Loucy (cell line): ENCODE measurements around the gene CNKSR1.
A peak's percentile ranks its signal among the peaks of the same experiment; 100 is the strongest.

ENCODE experiments used
- H2AFZ ChIP-seq: fragments of 200-600 bp; sonication (generic); 2 replicates; pipeline ENCODE4 v1.6.0; 2016; ENCODE audit warnings: antibody characterized with exemption, mild to moderate bottlenecking, low read length, moderate library complexity
- H3F3A ChIP-seq: fragments of 200-600 bp; 2 replicates; pipeline ENCODE4 v1.6.0; 2016; ENCODE audit warnings: antibody characterized with exemption, low read depth, mild to moderate bottlenecking
- H3K27me3 ChIP-seq: fragments of 200-600 bp; sonication (generic); 2 replicates; pipeline ENCODE4 v1.6.1; 2014; ENCODE audit warnings: low read length, mild to moderate bottlenecking; ENCODE audit not compliant: insufficient read depth, poor library complexity, severe bottlenecking
- H3K36me3 ChIP-seq: fragments of 200-600 bp; sonication (generic); 2 replicates; pipeline ENCODE4 v1.6.1; 2016; ENCODE audit warnings: low read length; ENCODE audit not compliant: insufficient read depth
- H3K4me1 ChIP-seq: fragments of 200-600 bp; sonication (generic); 2 replicates; pipeline ENCODE4 v1.5.1; 2014; ENCODE audit warnings: low read length, mild to moderate bottlenecking; ENCODE audit not compliant: insufficient read depth, poor library complexity, severe bottlenecking
- H3K4me2 ChIP-seq: fragments of 200-600 bp; sonication (generic); 2 replicates; pipeline ENCODE4 v1.6.0; 2014; ENCODE audit warnings: antibody characterized with exemption, low read length, low read depth, mild to moderate bottlenecking; ENCODE audit not compliant: poor library complexity, severe bottlenecking
- H3K4me3 ChIP-seq: fragments of 200-600 bp; sonication (generic); 2 replicates; pipeline ENCODE4 v1.5.1; 2014; ENCODE audit warnings: low read length, mild to moderate bottlenecking, mixed read lengths; ENCODE audit not compliant: poor library complexity, severe bottlenecking
- H3K79me2 ChIP-seq: fragments of 200-600 bp; sonication (generic); 2 replicates; pipeline ENCODE4 v1.6.1; 2014; ENCODE audit warnings: low read length; ENCODE audit not compliant: insufficient read depth
- H3K9ac ChIP-seq: fragments of 200-600 bp; sonication (generic); 2 replicates; pipeline ENCODE4 v1.6.0; 2014; ENCODE audit warnings: mild to moderate bottlenecking, low read depth, low read length, moderate library complexity; ENCODE audit not compliant: poor library complexity, severe bottlenecking
- H3K9me2 ChIP-seq: fragments of 200-600 bp; sonication (generic); replicated peaks from 2 replicates; pipeline ENCODE4 v1.6.1; 2016; ENCODE audit warnings: low read depth, low read length, mixed read lengths
- H3K9me3 ChIP-seq: fragments of 200-600 bp; sonication (generic); 2 replicates; pipeline ENCODE4 v1.6.1; 2014; ENCODE audit warnings: mild to moderate bottlenecking, antibody characterized with exemption, low read length, low read depth; ENCODE audit not compliant: insufficient read depth
- H4K20me1 ChIP-seq: fragments of 200-600 bp; sonication (generic); 2 replicates; pipeline ENCODE4 v1.6.0; 2014; ENCODE audit warnings: antibody characterized with exemption, low read length, mild to moderate bottlenecking; ENCODE audit not compliant: insufficient read depth, poor library complexity, severe bottlenecking
- EZH2phosphoT487 ChIP-seq: fragments of 200-600 bp; IDR thresholded peaks from 2 replicates; pipeline ENCODE4 v1.6.1; 2018; ENCODE audit warnings: antibody characterized with exemption, mild to moderate bottlenecking, moderate library complexity, borderline replicate concordance
- TF ChIP-seq, protein P1 (sequence below): fragments of 200-600 bp; sonication (generic); conservative IDR thresholded peaks from 2 replicates; pipeline ENCODE4 v1.5.1; 2014; ENCODE audit warnings: mild to moderate bottlenecking, antibody characterized with exemption, low read length

CNKSR1 gene

DNA sequence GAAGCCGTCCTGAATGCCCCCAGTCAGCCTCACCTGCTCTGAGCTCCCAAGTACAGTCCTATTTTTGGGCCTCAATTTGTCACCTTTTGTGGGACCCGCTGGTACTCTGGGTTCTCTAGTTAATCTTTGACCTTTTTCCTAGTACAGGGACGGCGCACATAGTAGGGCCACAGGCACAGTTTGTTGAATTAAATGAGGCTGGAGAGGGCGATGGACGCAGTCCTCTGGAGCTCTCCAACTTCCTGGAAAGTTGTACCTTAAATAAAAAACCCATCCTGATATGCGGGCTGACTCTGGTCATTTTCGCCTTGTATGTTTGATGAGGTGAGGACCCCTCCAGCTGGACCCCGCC lies 13.6 kb upstream of the CNKSR1 start:
- Histone ChIP-seq H3K79me2 (peaks cover 32% of the 10 kb centered on the region), H2AFZ (no peak overlapping the region), H3K4me2 (peak overlapping the region; percentile 49), H4K20me1 (no peaks in the 10 kb centered on the region), H3K4me1 (peaks cover 33% of the 10 kb centered on the region), H3K4me3 (peak overlapping the region; percentile 42), H3K27me3 (no peaks in the 10 kb centered on the region), H3F3A (no peaks in the 10 kb centered on the region), H3K9me3 (no peaks in the 10 kb centered on the region), H3K9ac (no peak overlapping the region), H3K9me2 (no peaks in the 10 kb centered on the region), H3K36me3 (no peaks in the 10 kb centered on the region)
- no peak for TF ChIP-seq EZH2phosphoT487
- TF ChIP-seq, protein P1, sequence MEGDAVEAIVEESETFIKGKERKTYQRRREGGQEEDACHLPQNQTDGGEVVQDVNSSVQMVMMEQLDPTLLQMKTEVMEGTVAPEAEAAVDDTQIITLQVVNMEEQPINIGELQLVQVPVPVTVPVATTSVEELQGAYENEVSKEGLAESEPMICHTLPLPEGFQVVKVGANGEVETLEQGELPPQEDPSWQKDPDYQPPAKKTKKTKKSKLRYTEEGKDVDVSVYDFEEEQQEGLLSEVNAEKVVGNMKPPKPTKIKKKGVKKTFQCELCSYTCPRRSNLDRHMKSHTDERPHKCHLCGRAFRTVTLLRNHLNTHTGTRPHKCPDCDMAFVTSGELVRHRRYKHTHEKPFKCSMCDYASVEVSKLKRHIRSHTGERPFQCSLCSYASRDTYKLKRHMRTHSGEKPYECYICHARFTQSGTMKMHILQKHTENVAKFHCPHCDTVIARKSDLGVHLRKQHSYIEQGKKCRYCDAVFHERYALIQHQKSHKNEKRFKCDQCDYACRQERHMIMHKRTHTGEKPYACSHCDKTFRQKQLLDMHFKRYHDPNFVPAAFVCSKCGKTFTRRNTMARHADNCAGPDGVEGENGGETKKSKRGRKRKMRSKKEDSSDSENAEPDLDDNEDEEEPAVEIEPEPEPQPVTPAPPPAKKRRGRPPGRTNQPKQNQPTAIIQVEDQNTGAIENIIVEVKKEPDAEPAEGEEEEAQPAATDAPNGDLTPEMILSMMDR = no peak

DNA sequence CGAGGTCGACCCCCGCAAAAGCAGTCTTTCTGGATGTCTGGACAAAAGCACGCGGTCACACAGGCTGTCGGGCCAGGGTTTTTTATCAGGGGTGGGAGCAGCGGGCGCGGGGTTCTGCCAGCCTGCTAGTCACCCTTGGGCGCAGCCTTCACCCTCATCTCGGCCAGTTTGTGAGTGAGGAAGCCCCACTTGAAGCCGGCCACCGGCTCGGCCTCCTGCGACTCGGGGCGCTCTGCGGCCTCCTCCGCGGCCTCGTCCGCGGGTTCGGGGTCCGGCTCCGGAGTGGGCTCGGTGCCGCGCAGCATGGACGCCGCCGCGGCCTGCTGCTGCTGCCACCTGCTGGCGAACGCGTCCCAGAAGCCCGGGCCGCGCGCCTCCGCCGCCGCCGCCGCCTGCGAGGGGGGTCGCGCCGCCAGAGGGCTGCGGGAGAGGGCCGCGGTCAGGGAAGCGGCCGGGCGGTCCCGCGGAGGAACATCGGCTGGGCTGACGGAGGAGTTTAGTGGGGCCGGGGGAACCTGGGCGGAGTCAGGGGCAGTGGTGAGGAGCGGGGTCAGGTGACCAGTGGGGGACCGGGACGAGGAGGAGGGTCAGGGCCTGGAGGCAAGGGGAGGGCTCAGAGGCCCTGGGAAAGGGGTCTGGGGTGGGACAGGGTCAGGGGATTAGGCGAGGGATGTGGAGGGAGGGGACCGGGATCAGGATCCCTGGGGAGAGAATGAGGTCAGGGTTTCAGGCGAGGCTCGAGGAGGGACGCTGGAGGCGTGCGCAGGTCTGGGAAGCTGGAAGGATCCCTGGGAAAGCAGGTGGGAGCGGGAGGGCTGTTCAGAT lies 13.0 kb upstream of the CNKSR1 start:
- H2AFZ ChIP-seq = no peak overlapping the region
- H4K20me1 ChIP-seq = no peaks in the 10 kb centered on the region
- H3K36me3 ChIP-seq = no peaks in the 10 kb centered on the region
- H3K9me2 ChIP-seq = no peaks in the 10 kb centered on the region
- H3K4me3 ChIP-seq = peak overlapping the region; percentile 42
- H3K9ac ChIP-seq = no peak overlapping the region
- H3K27me3 ChIP-seq = no peaks in the 10 kb centered on the region
- H3F3A ChIP-seq = no peaks in the 10 kb centered on the region
- no peaks in the 10 kb centered on the region for H3K9me3 ChIP-seq
- peaks cover 27% of the 10 kb centered on the region for H3K4me1 ChIP-seq
- H3K4me2 ChIP-seq = peak overlapping the region; percentile 49
- TF ChIP-seq, protein P1 = peak; percentile 39; the same call in 1 of the 2 replicates
- TF ChIP-seq EZH2phosphoT487 = no peak
- H3K79me2 ChIP-seq = peaks cover 28% of the 10 kb centered on the region

DNA sequence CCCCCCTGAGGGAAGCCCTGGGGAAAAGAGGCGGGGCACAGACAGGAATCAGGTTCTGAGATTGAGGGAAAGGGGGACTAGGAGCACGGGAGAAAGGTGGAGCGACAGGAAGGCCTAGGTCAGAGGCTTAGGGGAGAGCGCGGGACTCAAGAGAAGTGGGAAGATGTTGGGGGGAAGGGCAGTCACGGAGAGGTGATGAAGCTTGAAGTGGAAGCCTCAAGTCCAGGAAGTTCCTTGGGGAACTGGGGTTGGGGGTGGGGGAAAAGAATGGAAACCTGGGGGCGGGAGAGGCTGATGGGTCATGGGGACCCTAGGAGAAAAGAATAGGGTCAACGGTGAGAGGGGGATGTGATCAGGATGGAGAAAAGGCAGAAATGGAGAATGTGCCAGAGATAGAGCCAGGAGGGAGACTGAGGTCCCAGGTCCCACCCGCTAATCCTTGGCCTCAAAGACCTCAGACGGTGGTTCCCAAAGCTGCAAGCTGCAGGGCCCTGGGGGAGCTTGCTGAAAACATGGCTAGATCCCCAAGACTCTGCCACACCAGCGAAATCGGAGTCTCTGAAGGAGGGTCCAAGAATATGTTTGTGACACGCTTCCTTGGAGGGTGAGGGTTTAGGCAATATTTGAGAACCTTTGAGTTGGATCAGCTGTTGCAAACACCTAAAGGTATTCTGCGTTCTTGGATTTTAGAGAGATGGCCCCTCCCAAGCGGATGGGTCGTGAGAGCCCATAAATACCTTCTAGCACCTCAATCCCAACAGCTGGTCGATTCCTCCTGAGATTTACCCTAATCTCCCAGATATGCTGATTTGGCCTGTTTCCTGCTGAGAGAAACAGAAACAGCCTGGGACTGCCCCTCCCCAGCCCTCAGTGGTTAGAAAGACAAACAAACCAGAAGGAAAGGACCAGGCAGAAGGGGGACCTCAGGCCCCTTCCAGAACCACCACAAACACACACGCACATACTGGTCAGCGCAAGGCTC lies 12.1 kb upstream of the CNKSR1 start:
- Histone ChIP-seq H3K36me3 (no peaks in the 10 kb centered on the region), H3K4me1 (peaks cover 22% of the 10 kb centered on the region), H3K4me2 (no peak overlapping the region), H3K4me3 (no peak overlapping the region), H3K9me2 (no peaks in the 10 kb centered on the region), H4K20me1 (no peaks in the 10 kb centered on the region), H3K9me3 (no peaks in the 10 kb centered on the region), H2AFZ (no peak overlapping the region), H3K9ac (no peak overlapping the region), H3K79me2 (peaks cover 23% of the 10 kb centered on the region), H3K27me3 (no peaks in the 10 kb centered on the region), H3F3A (no peaks in the 10 kb centered on the region)
- no peak for TF ChIP-seq EZH2phosphoT487
- TF ChIP-seq, protein P1 = no peak
